WTC11 (cell line): Measurements from ENCODE around the gene C16orf74.

Source experiments
- CBFB ChIP-seq: sonication (generic); formaldehyde crosslinking; IDR thresholded peaks from 2 replicates; pipeline ENCODE4 v1.8.1; 2022; ENCODE audit warnings: mild to moderate bottlenecking, low read depth, missing genetic modification reagents
- CTCF ChIP-seq: fragments of 200-600 bp; IDR thresholded peaks from 2 replicates; pipeline ENCODE4 v1.8.0; 2022; ENCODE audit warnings: antibody characterized with exemption
- GTF2I ChIP-seq: fragments of 250-450 bp; sonication (Bioruptor Pico); conservative IDR thresholded peaks from 2 replicates; pipeline ENCODE4 v1.4.0; 2021; ENCODE audit warnings: mild to moderate bottlenecking
- HMGXB4 ChIP-seq: sonication (generic); formaldehyde crosslinking; IDR thresholded peaks from 2 replicates; pipeline ENCODE4 v1.8.1; 2023; ENCODE audit warnings: mild to moderate bottlenecking, moderate library complexity, missing genetic modification reagents
- JUN ChIP-seq: sonication (generic); formaldehyde crosslinking; IDR thresholded peaks from 2 replicates; pipeline ENCODE4 v1.8.0; 2023; ENCODE audit warnings: mild to moderate bottlenecking, missing genetic modification reagents
- RELA ChIP-seq: sonication (generic); formaldehyde crosslinking; IDR thresholded peaks from 2 replicates; pipeline ENCODE4 v1.8.1; 2022; ENCODE audit warnings: missing genetic modification reagents, mild to moderate bottlenecking, borderline replicate concordance
- USF1 ChIP-seq: sonication (generic); formaldehyde crosslinking; IDR thresholded peaks from 2 replicates; pipeline ENCODE4 v1.8.0; 2022; ENCODE audit warnings: mild to moderate bottlenecking, missing genetic modification reagents

GRCh38 chr16:85716022-85716679 lies 34.7 kb downstream of the C16orf74 start:
- no peak for TF ChIP-seq USF1 (CRISPR knock-in tag)
- TF ChIP-seq RELA (CRISPR knock-in tag): no peak
- TF ChIP-seq CTCF: no peak
- TF ChIP-seq GTF2I: no peak
- TF ChIP-seq HMGXB4 (CRISPR knock-in tag): no peak
- no peak for TF ChIP-seq CBFB
- no peak for TF ChIP-seq JUN
